ENCODE data around the gene CLPSL2. TPM values are rescaled to one million over a fixed set of nuclear protein-coding genes. Genes with fewer than 3 reads are reported as not detected.
"Not testable (repeated sequence)": the region's sequence is repeated elsewhere in the genome, so short reads cannot be mapped to it uniquely, and the experiment has no call there.

Gene CLPSL2
- total RNA-seq, 4 donors from 2014 or later, result not detected

DNA sequence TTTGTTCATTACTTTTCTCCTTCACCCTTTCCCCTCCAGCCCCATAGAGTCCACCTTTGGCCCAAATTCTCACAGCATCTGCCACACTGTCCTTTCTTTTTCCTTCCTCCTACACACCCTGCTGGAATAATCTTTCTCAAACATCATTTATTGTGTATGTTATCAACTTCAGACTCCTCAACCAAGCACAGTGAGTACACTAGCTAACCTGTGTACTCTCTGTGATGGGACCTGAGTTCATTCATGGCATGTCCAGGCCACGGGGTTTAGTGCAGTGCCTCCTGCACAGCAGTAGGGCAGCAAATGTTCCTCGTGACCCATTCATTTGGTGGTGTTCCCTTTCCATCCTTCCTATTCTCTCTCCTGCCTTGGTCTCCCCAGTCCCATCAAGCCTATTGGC, 46.7 kb upstream of the CLPSL2 start:
- no peak overlapping the region for H3K4me3 ChIP-seq (ENCODE audit: low read depth, poor library complexity, severe bottlenecking)
- no peak for TF ChIP-seq POLR2A (IDR thresholded peaks at IDR 0.05)
- TF ChIP-seq, protein P1, sequence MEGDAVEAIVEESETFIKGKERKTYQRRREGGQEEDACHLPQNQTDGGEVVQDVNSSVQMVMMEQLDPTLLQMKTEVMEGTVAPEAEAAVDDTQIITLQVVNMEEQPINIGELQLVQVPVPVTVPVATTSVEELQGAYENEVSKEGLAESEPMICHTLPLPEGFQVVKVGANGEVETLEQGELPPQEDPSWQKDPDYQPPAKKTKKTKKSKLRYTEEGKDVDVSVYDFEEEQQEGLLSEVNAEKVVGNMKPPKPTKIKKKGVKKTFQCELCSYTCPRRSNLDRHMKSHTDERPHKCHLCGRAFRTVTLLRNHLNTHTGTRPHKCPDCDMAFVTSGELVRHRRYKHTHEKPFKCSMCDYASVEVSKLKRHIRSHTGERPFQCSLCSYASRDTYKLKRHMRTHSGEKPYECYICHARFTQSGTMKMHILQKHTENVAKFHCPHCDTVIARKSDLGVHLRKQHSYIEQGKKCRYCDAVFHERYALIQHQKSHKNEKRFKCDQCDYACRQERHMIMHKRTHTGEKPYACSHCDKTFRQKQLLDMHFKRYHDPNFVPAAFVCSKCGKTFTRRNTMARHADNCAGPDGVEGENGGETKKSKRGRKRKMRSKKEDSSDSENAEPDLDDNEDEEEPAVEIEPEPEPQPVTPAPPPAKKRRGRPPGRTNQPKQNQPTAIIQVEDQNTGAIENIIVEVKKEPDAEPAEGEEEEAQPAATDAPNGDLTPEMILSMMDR (IDR thresholded peaks at IDR 0.05), result no peak
- WGBS, 2 donors, result 25 to 46% methylated on average over 2 of the region's 2 CpGs
- intact Hi-C loops (cut with DNase I; ENCODE audit: low total_unique reads), result no loop called here
- no peak for DNase-seq (ENCODE audit: low spot score in 2 of 2)

DNA sequence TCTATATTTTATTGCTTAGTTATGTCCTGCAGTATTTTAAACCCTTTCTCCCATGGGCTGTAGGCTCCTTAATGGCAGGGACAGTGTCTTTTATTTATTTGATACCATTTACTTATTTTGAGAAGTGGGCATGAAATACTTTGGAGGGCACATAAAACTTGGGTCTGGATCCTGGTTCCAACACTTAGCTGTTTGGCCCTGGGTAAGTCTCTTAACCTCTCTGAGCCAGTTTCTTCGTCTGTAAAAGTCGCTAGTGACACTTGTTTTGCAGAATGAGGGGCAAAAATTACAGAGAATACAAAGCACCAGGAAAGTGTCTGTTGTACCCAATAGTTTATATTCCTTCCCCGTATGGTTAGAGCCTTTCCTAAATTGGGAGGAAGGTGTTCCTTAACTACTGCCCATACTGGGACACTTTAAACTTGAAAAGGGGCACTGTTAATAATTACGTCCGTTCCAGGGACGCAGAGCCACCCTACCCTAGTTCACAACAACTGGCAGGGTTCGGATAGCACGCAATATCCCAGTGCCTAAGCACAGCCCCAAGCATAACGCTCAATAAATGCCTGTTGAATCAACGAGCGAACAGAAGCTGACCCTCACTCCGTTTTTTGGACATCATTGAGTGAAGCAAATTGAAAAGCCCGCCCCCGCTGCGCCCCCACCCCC, 45.5 kb upstream of the CLPSL2 start:
- intact Hi-C loops (cut with DNase I; ENCODE audit: low total_unique reads), result no loop called here
- no peak overlapping the region for H3K4me3 ChIP-seq (ENCODE audit: low read depth, poor library complexity, severe bottlenecking)
- 6 to 9% methylated on average over 10 to 15 of the region's 15 CpGs for WGBS, 2 donors
- TF ChIP-seq, protein P1 (IDR thresholded peaks at IDR 0.05), result no peak
- TF ChIP-seq POLR2A (IDR thresholded peaks at IDR 0.05), result no peak
- DNase-seq (ENCODE audit: low spot score in 2 of 2), result no peak

DNA sequence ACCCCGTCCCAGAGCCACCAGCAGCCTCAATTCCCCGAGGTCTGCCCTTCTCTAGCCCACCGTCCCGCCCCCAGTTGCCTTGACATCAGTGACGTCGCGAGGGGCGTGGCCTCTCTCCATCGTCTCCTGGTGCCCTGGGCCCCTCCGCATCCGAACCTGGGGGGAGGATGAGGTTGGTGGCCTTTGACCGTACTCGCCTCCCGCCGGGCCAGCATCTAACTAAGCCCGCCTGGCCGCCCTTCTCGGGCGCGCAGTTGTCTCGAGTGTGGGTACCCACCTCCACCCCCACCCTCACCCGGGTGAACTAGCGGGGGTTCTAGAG, 45.0 kb upstream of the CLPSL2 start:
- TF ChIP-seq, protein P1 (IDR thresholded peaks at IDR 0.05), result no peak
- TF ChIP-seq POLR2A (IDR thresholded peaks at IDR 0.05), result peak in 1 of 2 donors; percentile 76
- 0% methylated on average over 1 to 7 of the region's 23 CpGs for WGBS, 2 donors
- H3K4me3 ChIP-seq (ENCODE audit: low read depth, poor library complexity, severe bottlenecking), result no peak overlapping the region
- peak; percentile 96 to 100 for DNase-seq (ENCODE audit: low spot score in 2 of 2)
- intact Hi-C loops (cut with DNase I; ENCODE audit: low total_unique reads), result no loop called here

DNA sequence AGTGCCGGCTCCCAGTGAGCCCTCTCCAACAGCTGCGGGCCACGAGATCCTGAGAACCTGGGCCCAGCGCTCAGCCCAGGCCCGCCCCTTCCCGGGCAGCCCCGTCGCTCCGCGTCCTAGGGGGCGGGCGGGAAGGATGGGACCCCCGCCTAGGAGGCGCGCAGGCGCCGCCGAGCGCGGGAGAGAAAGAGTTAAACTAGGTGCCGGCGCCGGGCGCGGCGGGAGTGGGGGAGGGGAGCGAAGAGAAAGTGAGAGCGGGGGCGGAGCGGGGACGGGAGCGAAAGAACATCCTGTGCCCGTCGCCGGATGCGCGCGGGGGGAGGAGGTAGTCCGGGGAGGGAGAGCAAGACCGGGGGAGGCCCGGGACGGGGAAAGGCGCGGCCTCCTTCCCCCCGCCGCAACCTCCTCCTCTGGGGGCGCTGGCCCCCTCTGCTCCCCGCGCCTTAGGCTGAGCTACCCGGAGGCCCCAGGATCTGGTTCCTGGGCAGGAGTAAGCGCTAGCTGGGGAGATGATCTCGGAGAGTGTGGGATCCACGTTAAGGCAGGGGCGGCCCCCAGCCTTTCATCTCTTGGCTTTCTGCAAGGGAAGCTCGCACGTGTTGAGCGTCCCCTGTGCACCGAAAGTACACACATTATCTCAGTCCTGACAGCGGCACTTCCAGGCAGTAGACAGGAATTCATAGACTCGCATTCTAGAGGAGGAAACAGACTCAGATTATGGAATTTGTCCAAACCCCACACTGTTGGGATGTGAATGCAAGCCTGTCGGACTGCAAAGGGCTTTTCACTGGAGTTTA, 44.5 kb upstream of the CLPSL2 start:
- peak; percentile 96 to 100 for DNase-seq (ENCODE audit: low spot score in 2 of 2)
- 1% methylated on average over 43 to 61 of the region's 61 CpGs for WGBS, 2 donors
- intact Hi-C loops (cut with DNase I; ENCODE audit: low total_unique reads), result no loop called here
- no peak for TF ChIP-seq POLR2A (IDR thresholded peaks at IDR 0.05)
- TF ChIP-seq, protein P1 (IDR thresholded peaks at IDR 0.05), result no peak
- no peak overlapping the region for H3K4me3 ChIP-seq (ENCODE audit: low read depth, poor library complexity, severe bottlenecking)

DNA sequence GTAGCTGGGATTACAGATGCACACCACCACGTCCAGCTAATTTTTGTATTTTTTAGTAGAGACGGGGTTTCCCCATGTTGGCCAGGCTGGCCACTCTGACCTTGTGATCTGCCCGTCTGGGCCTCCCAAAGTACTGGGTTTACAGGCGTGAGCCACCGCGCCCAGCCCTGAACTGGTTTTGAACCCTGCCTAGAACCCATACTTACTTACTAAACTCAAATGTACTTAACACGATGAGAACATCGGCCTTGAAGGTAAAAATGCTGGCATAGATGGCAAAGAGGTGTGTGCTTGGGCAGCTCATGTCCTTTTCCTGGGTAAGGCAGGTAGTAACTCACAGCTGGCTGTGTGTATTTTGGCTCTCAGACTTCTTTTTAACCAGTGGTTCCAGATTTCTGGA, 42.8 kb upstream of the CLPSL2 start:
- intact Hi-C loops (cut with DNase I; ENCODE audit: low total_unique reads), result loop anchor here (2.0 kb wide), 1 partner anchor 435 kb away; no protein-coding TSS in a partner anchor
- no peak for DNase-seq (ENCODE audit: low spot score in 2 of 2)
- H3K4me3 ChIP-seq (ENCODE audit: low read depth, poor library complexity, severe bottlenecking), result no peak overlapping the region
- TF ChIP-seq, protein P1 (IDR thresholded peaks at IDR 0.05), result no peak
- TF ChIP-seq POLR2A (IDR thresholded peaks at IDR 0.05), result no peak
- 74 to 78% methylated on average over 8 of the region's 8 CpGs for WGBS, 2 donors

DNA sequence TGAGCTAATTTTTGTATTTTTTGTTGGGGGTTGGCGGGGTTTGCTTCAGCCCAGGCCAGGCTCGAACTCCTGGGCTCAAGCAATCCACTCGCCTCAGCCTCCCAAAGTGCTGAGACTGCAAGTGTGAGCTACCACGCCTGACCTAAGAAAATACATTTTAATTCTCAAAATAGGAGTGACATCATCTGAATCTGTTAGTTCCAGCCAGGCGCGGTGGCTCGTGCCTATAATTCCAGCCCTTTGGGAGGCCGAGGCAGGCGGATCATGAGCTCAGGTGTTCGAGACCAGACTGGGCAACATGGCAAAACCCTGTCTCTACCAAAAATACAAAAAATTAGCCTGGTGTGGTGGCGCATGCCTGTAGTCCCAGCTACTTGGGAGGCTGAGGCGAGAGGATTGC, 42.1 kb upstream of the CLPSL2 start:
- intact Hi-C loops (cut with DNase I; ENCODE audit: low total_unique reads), result loop anchor here (2.0 kb wide), 1 partner anchor 436 kb away; no protein-coding TSS in a partner anchor
- not testable (repeated sequence) for DNase-seq (ENCODE audit: low spot score in 2 of 2); H3K4me3 ChIP-seq (ENCODE audit: low read depth, poor library complexity, severe bottlenecking)
- 89 to 95% methylated on average over 12 of the region's 12 CpGs for WGBS, 2 donors

Measured in lower leg skin (tissue), 4 donors.